ENCODE measurements around the gene MAGI2. TPM values are rescaled to one million over a fixed set of nuclear protein-coding genes. Genes with fewer than 3 reads are reported as not detected.

The MAGI2 gene
- total and polyA plus RNA-seq, 2 of the 13 experiments (the other 11 are each of a cell fraction or from before 2014, with no cell fraction given): 1.5 to 3.8 TPM

- Histone ChIP-seq H3K36me3 (replicated peaks in 1 of 2; ENCODE audit: control insufficient read depth in 1 of 2, insufficient read depth in 2 of 2, low read length in 2 of 2) (no peaks in the 10 kb centered on the region), H3K4me3 (replicated peaks in 1 of 3; ENCODE audit: insufficient read depth in 1 of 3, low read depth in 2 of 3, low read length in 3 of 3) (no peak overlapping the region), H3K4me2 (ENCODE audit: low read depth, low read length) (no peak overlapping the region), H3K27me3 (ENCODE audit: control insufficient read depth in 1 of 2, insufficient read depth in 2 of 2, low read length in 2 of 2) (no peaks in the 10 kb centered on the region), H3K79me2 (ENCODE audit: insufficient read depth, low read length) (no peaks in the 10 kb centered on the region), H3K27ac (ENCODE audit: extremely low read length, insufficient read depth, low read length) (no peak overlapping the region), H2AFZ (ENCODE audit: low read length) (no peak overlapping the region), H3K9ac (ENCODE audit: insufficient read depth, low read depth, low read length) (no peak overlapping the region), H3K4me1 (ENCODE audit: insufficient read depth, low read length) (no peaks in the 10 kb centered on the region), H3K9me3 (ENCODE audit: low read length) (no peaks in the 10 kb centered on the region), H4K20me1 (ENCODE audit: insufficient read depth, low read length) (no peaks in the 10 kb centered on the region)
- 50% methylated on average over 2 of the region's 2 CpGs for WGBS (ENCODE audit: low lambda C conversion rate)
- DNase-seq (ENCODE audit: low spot score) (no peak), ATAC-seq (no peak), FAIRE-seq (no peak)
- in situ Hi-C loops (cut with HindIII; ENCODE audit: extremely low pct_ligation_motif_present, low pct_unique_long_range_greater_than_20kb): no loop called here
- intact Hi-C loops (cut with micrococcal nuclease; ENCODE audit: unreplicated experiment): no loop called here
- ChIA-PET CTCF (ENCODE audit: low intra/inter-chr PET ratio, low total read pairs) (no interaction called here), POLR2A (no interaction called here)
- TF ChIP-seq GATAD1 (CRISPR knock-in tag; IDR thresholded peaks at IDR 0.05) (no peak), TAF15 (IDR thresholded peaks at IDR 0.05; ENCODE audit: low read depth, low read length, poor library complexity, severe bottlenecking) (no peak), ZBTB3 (CRISPR knock-in tag; IDR thresholded peaks at IDR 0.05; ENCODE audit: borderline replicate concordance, low read depth) (no peak), NFATC3 (CRISPR knock-in tag; IDR thresholded peaks at IDR 0.05) (no peak), NR2C2 (CRISPR knock-in tag; IDR thresholded peaks at IDR 0.05; ENCODE audit: borderline replicate concordance) (no peak), HINFP (CRISPR knock-in tag; IDR thresholded peaks at IDR 0.05; ENCODE audit: low read depth) (no peak)
- BruUV-seq (replicated peaks): no TSS peak
Measured at GRCh38 chr7:78777829-78778228, 675.6 kb downstream of the MAGI2 start.
